Naive thymus-derived CD4-positive, alpha-beta T cell (primary cell): ENCODE measurements around the gene FUT8. TPM values are rescaled to one million over a fixed set of nuclear protein-coding genes. Genes with fewer than 3 reads are reported as not detected.

Experiments used
- ATAC-seq: fragments of 150-1000 bp; cut with Tn5 transposase; 2 replicates; pipeline ENCODE4 v1.10.0; 2021; ENCODE audit warnings: mild to moderate bottlenecking, moderate library complexity
- CTCF ChIA-PET: fragments of 350-600 bp; sonication (Branson Sonifier 250); formaldehyde crosslinking; loops from one replicate; lab custom pipeline; 2021; ENCODE audit warnings: antibody characterized with exemption; lab: Charles Lee
- POLR2A ChIA-PET: fragments of 350-600 bp; sonication (Branson Sonifier 250); formaldehyde crosslinking; loops from one replicate; lab custom pipeline; 2021; ENCODE audit warnings: antibody characterized with exemption, inconsistent platforms; lab: Charles Lee
- DNase-seq, 9 donors: peaks; one replicate each; pipeline versions ENCODE4 v3.0.0 to v3.0.0-alpha.2; 2020 to 2022; ENCODE audit warnings: mixed read lengths in 1 of 9
- H3K27ac ChIP-seq: one replicate; pipeline ENCODE4 v1.7.0; 2013; ENCODE audit warnings: mild to moderate bottlenecking, low read depth, low read length, moderate library complexity
- H3K27me3 ChIP-seq, 2 donors: one replicate each; pipeline ENCODE4 v1.7.0; 2013; ENCODE audit warnings: low read length in 2 of 2, mild to moderate bottlenecking in 2 of 2, moderate library complexity in 2 of 2; ENCODE audit not compliant: control insufficient read depth in 2 of 2, insufficient read depth in 2 of 2
- H3K36me3 ChIP-seq, 3 experiments: 1 replicate in 2 of 3; 2 replicates in 1 of 3; pipeline ENCODE4 v1.7.0; 2013; ENCODE audit warnings: low read length in 3 of 3, mild to moderate bottlenecking in 3 of 3, moderate library complexity in 1 of 3; ENCODE audit not compliant: insufficient read depth in 3 of 3, control insufficient read depth in 2 of 3
- H3K4me1 ChIP-seq, 2 donors: one replicate each; pipeline ENCODE4 v1.7.0; 2013; ENCODE audit warnings: low read length in 2 of 2, mild to moderate bottlenecking in 2 of 2, moderate library complexity in 1 of 2; ENCODE audit not compliant: control insufficient read depth in 2 of 2, insufficient read depth in 2 of 2
- H3K4me3 ChIP-seq: 2 replicates; pipeline ENCODE4 v1.7.0; 2013; ENCODE audit warnings: mild to moderate bottlenecking, low read length
- H3K9me3 ChIP-seq, 3 experiments: 1 replicate in 2 of 3; 2 replicates in 1 of 3; pipeline ENCODE4 v1.7.0; 2013; ENCODE audit warnings: low read length in 3 of 3; ENCODE audit not compliant: control insufficient read depth in 2 of 3
- H3K27ac Mint-ChIP-seq, 9 donors: one replicate each; pipeline ENCODE4 v1.8.0; 2020 to 2022; ENCODE audit warnings: mixed read lengths in 9 of 9, mild to moderate bottlenecking in 8 of 9, moderate library complexity in 5 of 9, inconsistent platforms in 2 of 9
- H3K27me3 Mint-ChIP-seq, 5 donors: one replicate each; pipeline ENCODE4 v1.8.0; 2021 to 2022; ENCODE audit warnings: mixed read lengths in 5 of 5, mild to moderate bottlenecking in 1 of 5
- H3K36me3 Mint-ChIP-seq, 5 donors: one replicate each; pipeline ENCODE4 v1.8.0; 2020 to 2022; ENCODE audit warnings: mixed read lengths in 5 of 5, mild to moderate bottlenecking in 3 of 5, inconsistent platforms in 1 of 5
- H3K4me1 Mint-ChIP-seq, 7 donors: one replicate each; pipeline ENCODE4 v1.8.0; 2020 to 2022; ENCODE audit warnings: mixed read lengths in 7 of 7, mild to moderate bottlenecking in 3 of 7, inconsistent platforms in 1 of 7
- H3K4me3 Mint-ChIP-seq, 10 donors: one replicate each; pipeline ENCODE4 v1.8.0; 2020 to 2022; ENCODE audit warnings: mild to moderate bottlenecking in 10 of 10, mixed read lengths in 10 of 10, moderate library complexity in 6 of 10, inconsistent platforms in 2 of 10
- H3K9me3 Mint-ChIP-seq, 11 donors: one replicate each; pipeline ENCODE4 v1.8.0; 2020 to 2022; ENCODE audit warnings: mixed read lengths in 11 of 11, mild to moderate bottlenecking in 4 of 11, inconsistent platforms in 1 of 11, moderate library complexity in 1 of 11
- intact Hi-C, 2 donors: fragments of 100-400 bp; cut with micrococcal nuclease; formaldehyde crosslinking; loops; one replicate each; pipeline ENCODE4 v1.15.1; 2023
- polyA plus RNA-seq, 2 donors: library from polyadenylated mRNA; unstranded; fragments of 300-500 nt; fragmentation: Illumina TruSeq; gene quantifications; one replicate each; pipeline ENCODE4 v1.2.3, GENCODE V29; 2021
- total RNA-seq, 6 experiments: library from RNA in 5 of 6; stranded (reverse) in 5 of 6; gene quantifications; 1 replicate in 5 of 6; 2 replicates in 1 of 6; pipeline ENCODE4 v1.2.3 and lab custom pipeline; 2021 to 2026

Gene FUT8
- total and polyA plus RNA-seq, 7 experiments from 2014 or later: 11.1 to 107 (median 41.6) TPM

- no peak overlapping the region for H3K4me3 ChIP-seq
- Mint-ChIP-seq H3K27ac (peak overlapping the region in 2 of 9 donors; percentile 17), H3K4me1 (peaks cover 24 to 79% (median 66%) of the 10 kb centered on the region in 7 donors), H3K9me3 (no peaks in the 10 kb centered on the region), H3K27me3 (no peaks in the 10 kb centered on the region), H3K4me3 (no peak overlapping the region), H3K36me3 (peaks cover 0 to 43% (median 23%) of the 10 kb centered on the region in 5 donors)
- CTCF ChIA-PET: interaction anchor here (0.7 to 1.1 kb wide), 3 partner anchors 14 to 42 kb away, joined by 3 to 4 read pairs (median 3); partner anchors contain the start of gene FUT8
- no peaks in the 10 kb centered on the region for H3K36me3 ChIP-seq
- POLR2A ChIA-PET: interaction anchor here (0.6 kb wide), 1 partner anchor 382 kb away, joined by 3 read pairs; no protein-coding TSS in a partner anchor
- peaks cover 0 to 4% of the 10 kb centered on the region in 2 donors for H3K4me1 ChIP-seq
- no peaks in the 10 kb centered on the region for H3K27me3 ChIP-seq
- H3K27ac ChIP-seq: no peak overlapping the region
- intact Hi-C loops: no loop called here
- no peaks in the 10 kb centered on the region for H3K9me3 ChIP-seq
- DNase-seq (no peak), ATAC-seq (no peak)
Observed at GRCh38 chr14:65428691-65429090, 16.2 kb downstream of the FUT8 start.

DNA sequence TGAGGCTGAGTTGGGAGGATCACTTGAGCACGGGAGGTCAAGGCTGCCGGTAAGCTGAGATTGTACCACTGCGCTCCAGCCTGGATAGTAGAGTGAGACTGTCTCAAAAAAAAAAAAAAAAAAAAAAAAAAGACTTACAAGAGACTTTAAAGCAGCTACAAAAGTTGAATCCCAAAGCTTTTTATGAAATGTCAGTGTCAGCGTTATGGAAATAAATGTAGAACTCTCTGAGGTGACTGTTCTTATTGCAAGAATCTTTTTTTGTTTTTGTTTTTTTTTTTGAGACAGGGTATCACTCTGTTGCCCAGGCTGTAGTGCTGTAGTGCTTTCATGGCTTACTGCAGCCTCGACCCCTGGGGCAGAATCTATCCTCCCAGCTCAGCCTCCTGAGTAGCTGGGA lies 17.2 kb downstream of the FUT8 start:
- H3K9me3 ChIP-seq: no peaks in the 10 kb centered on the region
- no peaks in the 10 kb centered on the region for H3K27me3 ChIP-seq
- peaks cover 0 to 5% (median 0%) of the 10 kb centered on the region in 3 experiments for H3K36me3 ChIP-seq
- no peaks in the 10 kb centered on the region for H3K27me3 Mint-ChIP-seq
- H3K36me3 Mint-ChIP-seq: peaks cover 4 to 48% (median 29%) of the 10 kb centered on the region in 5 donors
- ChIA-PET CTCF (interaction anchor here (1.1 kb wide), 1 partner anchor 17 kb away, joined by 4 read pairs; the partner anchor contains the start of gene FUT8), POLR2A (interaction anchor here (0.5 to 1.0 kb wide), 2 partner anchors 10 to 20 kb away, joined by 3 read pairs; no protein-coding TSS in a partner anchor)
- no peak overlapping the region for H3K27ac ChIP-seq
- peaks cover 0 to 9% (median under 1%) of the 10 kb centered on the region in 11 donors for H3K9me3 Mint-ChIP-seq
- H3K4me3 Mint-ChIP-seq: no peak overlapping the region
- intact Hi-C loops: no loop called here
- DNase-seq: no peak
- ATAC-seq: no peak
- no peak overlapping the region for H3K4me3 ChIP-seq
- H3K4me1 ChIP-seq: peaks cover 0 to 4% of the 10 kb centered on the region in 2 donors
- peaks cover 26 to 82% (median 68%) of the 10 kb centered on the region in 7 donors for H3K4me1 Mint-ChIP-seq
- no peak overlapping the region for H3K27ac Mint-ChIP-seq

- Histone ChIP-seq H3K9me3 (no peaks in the 10 kb centered on the region), H3K4me3 (no peak overlapping the region), H3K27ac (no peak overlapping the region), H3K27me3 (no peaks in the 10 kb centered on the region), H3K4me1 (peaks cover 0 to 4% of the 10 kb centered on the region in 2 donors), H3K36me3 (peaks cover 0 to 9% (median 0%) of the 10 kb centered on the region in 3 experiments)
- peaks cover 0 to 18% (median 2%) of the 10 kb centered on the region in 11 donors for H3K9me3 Mint-ChIP-seq
- intact Hi-C loops: no loop called here
- no peaks in the 10 kb centered on the region for H3K27me3 Mint-ChIP-seq
- peak overlapping the region in 2 of 10 donors; percentile 14 to 27 for H3K4me3 Mint-ChIP-seq
- ChIA-PET CTCF (interaction anchor here (1.4 kb wide), 1 partner anchor 16 kb away, joined by 4 read pairs; no protein-coding TSS in a partner anchor), POLR2A (no interaction called here)
- peak overlapping the region in 1 of 9 donors; percentile 37 for H3K27ac Mint-ChIP-seq
- peaks cover 6 to 57% (median 41%) of the 10 kb centered on the region in 5 donors for H3K36me3 Mint-ChIP-seq
- peaks cover 21 to 76% (median 63%) of the 10 kb centered on the region in 7 donors for H3K4me1 Mint-ChIP-seq
- ATAC-seq: no peak
- DNase-seq: no peak
Observed at GRCh38 chr14:65431245-65431644, 18.7 kb downstream of the FUT8 start.

DNA sequence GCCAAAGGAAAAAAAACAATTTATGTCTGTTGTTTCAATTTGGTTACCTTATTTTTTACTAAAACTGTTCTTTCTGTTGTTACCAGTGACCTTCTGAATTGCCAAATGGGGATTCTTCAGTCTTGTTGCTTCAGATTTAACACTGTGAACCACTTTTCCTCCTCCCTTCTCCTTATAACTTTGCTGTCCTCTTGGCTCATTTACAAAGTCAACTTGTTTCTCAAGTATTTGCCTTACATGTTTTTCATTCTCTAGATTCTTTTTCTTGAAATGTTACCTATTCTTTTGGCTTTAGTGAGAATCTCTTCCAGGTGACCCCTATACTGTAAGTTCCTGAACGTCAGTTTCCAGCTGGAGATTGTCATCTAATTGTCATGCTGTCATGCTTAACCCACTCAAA lies 19.4 kb downstream of the FUT8 start:
- ChIA-PET CTCF (interaction anchor here (1.4 kb wide), 1 partner anchor 16 kb away, joined by 4 read pairs; no protein-coding TSS in a partner anchor), POLR2A (no interaction called here)
- Mint-ChIP-seq H3K4me3 (peak overlapping the region in 1 of 10 donors; percentile 27), H3K4me1 (peaks cover 19 to 74% (median 60%) of the 10 kb centered on the region in 7 donors), H3K36me3 (peaks cover 6 to 50% (median 40%) of the 10 kb centered on the region in 5 donors), H3K9me3 (peaks cover 0 to 18% (median 2%) of the 10 kb centered on the region in 11 donors), H3K27me3 (no peaks in the 10 kb centered on the region), H3K27ac (peak overlapping the region in 3 of 9 donors; percentile 26 to 53 (median 34))
- Histone ChIP-seq H3K27me3 (no peaks in the 10 kb centered on the region), H3K4me1 (peaks cover 0 to 4% of the 10 kb centered on the region in 2 donors), H3K9me3 (no peaks in the 10 kb centered on the region), H3K4me3 (no peak overlapping the region), H3K36me3 (peaks cover 0 to 9% (median 0%) of the 10 kb centered on the region in 3 experiments), H3K27ac (no peak overlapping the region)
- ATAC-seq (no peak), DNase-seq (no peak)
- intact Hi-C loops: no loop called here

GRCh38 chr14:65432361-65432948 lies 19.9 kb downstream of the FUT8 start:
- CTCF ChIA-PET: no interaction called here
- ATAC-seq (no peak), DNase-seq (no peak)
- Mint-ChIP-seq H3K4me3 (peak overlapping the region in 3 of 10 donors; percentile 17 to 53 (median 27)), H3K4me1 (peaks cover 19 to 75% (median 60%) of the 10 kb centered on the region in 7 donors), H3K27ac (peak overlapping the region in 5 of 9 donors; percentile 13 to 76 (median 34)), H3K9me3 (peaks cover 0 to 18% (median 2%) of the 10 kb centered on the region in 11 donors), H3K27me3 (no peaks in the 10 kb centered on the region), H3K36me3 (peaks cover 6 to 47% (median 36%) of the 10 kb centered on the region in 5 donors)
- H3K27me3 ChIP-seq: no peaks in the 10 kb centered on the region
- no peaks in the 10 kb centered on the region for H3K9me3 ChIP-seq
- no peak overlapping the region for H3K4me3 ChIP-seq
- peaks cover 0 to 9% (median 0%) of the 10 kb centered on the region in 3 experiments for H3K36me3 ChIP-seq
- no peak overlapping the region for H3K27ac ChIP-seq
- POLR2A ChIA-PET: no interaction called here
- intact Hi-C loops: no loop called here
- peaks cover 1 to 4% of the 10 kb centered on the region in 2 donors for H3K4me1 ChIP-seq

DNA sequence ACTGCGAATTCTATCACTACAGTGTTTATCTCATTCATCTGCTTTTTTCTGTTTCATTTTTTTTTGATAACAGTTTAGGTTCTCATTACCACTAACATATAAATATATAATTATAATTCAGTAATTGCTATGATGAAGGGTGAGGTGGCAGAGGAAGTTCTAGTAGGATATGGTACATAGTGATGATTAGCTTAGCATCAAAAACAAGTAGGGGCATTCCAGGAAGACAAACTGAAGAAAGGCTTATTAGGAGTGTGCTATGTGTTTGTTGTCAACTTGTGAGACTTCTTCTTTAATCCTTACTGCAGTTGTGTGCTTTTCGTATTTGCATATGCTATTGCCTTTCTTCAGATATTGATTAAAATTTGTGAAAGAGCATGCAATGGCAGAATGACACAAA lies 20.6 kb downstream of the FUT8 start:
- peaks cover 8% of the 10 kb centered on the region in 2 donors for H3K4me1 ChIP-seq
- Mint-ChIP-seq H3K27ac (peak overlapping the region in 2 of 9 donors; percentile 13 to 76), H3K27me3 (no peaks in the 10 kb centered on the region), H3K4me1 (peaks cover 24 to 75% (median 60%) of the 10 kb centered on the region in 7 donors), H3K9me3 (peaks cover 0 to 18% (median 2%) of the 10 kb centered on the region in 11 donors), H3K36me3 (peaks cover 6 to 44% (median 36%) of the 10 kb centered on the region in 5 donors), H3K4me3 (peak overlapping the region in 4 of 10 donors; percentile 11 to 53 (median 24))
- ATAC-seq (no peak), DNase-seq (no peak)
- H3K36me3 ChIP-seq: peaks cover 0 to 9% (median under 1%) of the 10 kb centered on the region in 3 experiments
- H3K27me3 ChIP-seq: no peaks in the 10 kb centered on the region
- POLR2A ChIA-PET: no interaction called here
- H3K4me3 ChIP-seq: no peak overlapping the region
- CTCF ChIA-PET: interaction anchor here (0.6 kb wide), 1 partner anchor 1123 kb away, joined by 3 read pairs; no protein-coding TSS in a partner anchor
- no peaks in the 10 kb centered on the region for H3K9me3 ChIP-seq
- intact Hi-C loops: no loop called here
- H3K27ac ChIP-seq: no peak overlapping the region
